GM18526 (cell line): ENCODE measurements around the gene DNAJC18.

ENCODE experiments used
- POLR2A ChIP-seq: IDR thresholded peaks from 3 replicates; pipeline ENCODE4 v1.6.1; 2011; ENCODE audit not compliant: insufficient read length; ENCODE audit errors: extremely low read depth

Gene DNAJC18

GRCh38 chr5:139446956-139447779 is 7.8 kb upstream of the DNAJC18 start:
- no peak for TF ChIP-seq POLR2A

- TF ChIP-seq POLR2A, result no peak
Observed at GRCh38 chr5:139445325-139446170, 6.2 kb upstream of the DNAJC18 start.

GRCh38 chr5:139443831-139444453 is 4.6 kb upstream of the DNAJC18 start:
- TF ChIP-seq POLR2A, result no peak

DNA sequence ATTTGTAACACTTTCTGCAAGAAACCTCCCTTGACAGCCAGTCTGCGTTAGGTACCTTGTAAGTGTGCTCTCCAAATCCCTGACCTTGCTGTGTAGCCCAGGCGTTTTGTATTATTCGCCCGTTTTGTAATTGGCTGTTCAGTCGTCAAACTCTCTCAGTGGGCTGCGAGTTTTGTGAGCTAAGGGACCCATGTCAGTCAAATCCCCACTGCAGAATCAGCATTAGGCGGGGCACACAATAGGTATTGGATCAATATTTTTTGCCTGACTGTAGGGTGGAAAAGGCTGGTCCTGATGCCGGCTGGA is 665 bp downstream of the DNAJC18 start:
- no peak for TF ChIP-seq POLR2A

- no peak for TF ChIP-seq POLR2A
Observed at GRCh38 chr5:139435676-139436075, 3.6 kb downstream of the DNAJC18 start.

GRCh38 chr5:139431706-139432105 is 7.6 kb downstream of the DNAJC18 start:
- no peak for TF ChIP-seq POLR2A

DNA sequence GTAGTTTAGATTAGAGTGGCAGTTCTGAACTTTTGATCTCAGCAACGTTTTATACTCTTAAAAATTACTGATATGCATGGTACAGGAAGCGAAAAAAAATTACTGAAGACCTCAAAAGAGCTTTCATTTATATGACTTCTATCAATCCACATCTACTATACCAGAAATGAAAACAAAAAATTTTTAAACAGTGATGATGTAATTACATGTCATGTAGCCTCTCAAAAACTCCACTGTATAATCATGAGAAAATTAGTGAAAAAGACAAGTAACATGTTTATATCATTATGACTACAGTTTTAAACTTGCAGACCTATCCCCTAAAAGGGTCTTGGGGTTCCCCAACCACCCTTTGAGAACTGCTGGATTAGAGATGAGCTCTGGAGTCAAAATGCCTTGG is 9.3 kb downstream of the DNAJC18 start:
- no peak for TF ChIP-seq POLR2A

DNA sequence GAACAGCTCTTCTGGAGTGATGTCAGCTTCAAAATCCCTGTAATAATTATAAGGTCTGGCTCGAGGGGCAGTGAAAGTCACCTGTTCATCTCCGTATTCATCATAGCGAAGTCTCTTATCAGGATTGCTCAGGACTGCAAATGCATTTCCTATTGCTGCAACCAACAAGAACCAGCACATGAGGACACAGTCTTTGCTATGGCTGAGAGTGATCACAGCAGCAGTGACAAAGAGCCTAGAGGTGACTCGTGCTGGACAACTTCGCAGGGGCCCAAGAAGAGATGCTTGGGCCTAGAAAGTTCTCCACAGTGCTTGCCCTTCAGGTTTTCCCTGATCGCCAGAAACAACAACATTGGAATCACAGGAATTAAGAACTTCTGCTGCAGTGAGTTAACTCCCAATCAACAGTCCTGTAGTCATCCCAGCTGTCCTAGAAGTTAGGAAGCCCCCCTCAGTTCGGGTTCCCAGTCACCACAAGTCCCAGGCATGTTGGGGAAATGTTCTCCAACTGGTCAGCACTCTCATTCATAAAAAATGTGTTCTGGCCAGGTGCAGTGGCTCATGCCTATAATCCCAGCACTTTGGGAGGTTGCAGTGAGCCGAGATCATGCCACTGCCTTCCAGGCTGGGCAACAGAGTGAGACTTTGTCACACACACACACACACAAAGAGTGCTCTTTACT is 13.0 kb downstream of the DNAJC18 start:
- no peak for TF ChIP-seq POLR2A

DNA sequence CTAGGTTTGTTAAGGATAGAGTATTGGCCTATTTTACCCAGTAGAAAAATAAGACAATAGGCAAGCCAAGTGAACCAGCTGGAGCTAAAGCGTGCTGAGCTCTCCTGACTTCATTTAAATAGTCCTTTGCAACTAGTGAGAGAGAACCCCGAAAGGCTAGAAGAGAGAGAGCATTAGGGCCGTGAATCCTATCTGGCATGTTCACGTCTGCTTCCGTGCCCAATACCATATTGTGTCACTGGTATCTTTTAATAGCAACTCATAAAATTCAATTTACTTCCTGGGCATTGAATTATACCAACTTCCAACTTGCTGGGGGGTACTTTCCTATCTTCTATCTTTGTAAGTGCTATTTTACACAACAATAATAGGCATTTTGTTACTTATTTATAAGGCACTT is 13.8 kb downstream of the DNAJC18 start:
- no peak for TF ChIP-seq POLR2A

DNA sequence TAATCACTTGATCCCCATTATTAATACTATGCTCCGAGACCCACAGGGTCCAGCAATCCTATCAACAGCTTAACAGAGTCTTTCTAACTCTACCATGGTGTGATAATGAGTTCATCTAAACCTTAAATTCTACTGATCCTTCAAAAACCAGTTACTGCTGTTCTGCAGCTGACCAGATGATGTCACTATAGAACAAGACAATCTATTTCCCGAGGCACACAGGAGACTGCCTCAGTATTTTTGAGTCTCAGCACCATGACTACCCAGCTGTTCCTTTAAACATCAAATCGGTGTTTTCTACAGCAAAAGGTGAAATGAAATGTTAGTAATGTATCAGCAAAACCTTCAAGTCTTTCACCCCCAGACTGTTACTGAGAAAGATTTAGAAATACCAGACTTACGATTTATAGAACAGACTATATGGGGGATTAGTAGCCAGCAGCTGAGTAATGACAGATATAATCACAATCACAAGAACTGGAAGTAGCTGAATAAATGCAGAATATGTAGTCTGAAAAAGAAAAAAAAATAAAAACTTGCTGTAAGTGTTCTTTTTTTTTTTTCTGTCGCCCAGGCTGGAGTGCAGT is 16.9 kb downstream of the DNAJC18 start:
- no peak for TF ChIP-seq POLR2A

DNA sequence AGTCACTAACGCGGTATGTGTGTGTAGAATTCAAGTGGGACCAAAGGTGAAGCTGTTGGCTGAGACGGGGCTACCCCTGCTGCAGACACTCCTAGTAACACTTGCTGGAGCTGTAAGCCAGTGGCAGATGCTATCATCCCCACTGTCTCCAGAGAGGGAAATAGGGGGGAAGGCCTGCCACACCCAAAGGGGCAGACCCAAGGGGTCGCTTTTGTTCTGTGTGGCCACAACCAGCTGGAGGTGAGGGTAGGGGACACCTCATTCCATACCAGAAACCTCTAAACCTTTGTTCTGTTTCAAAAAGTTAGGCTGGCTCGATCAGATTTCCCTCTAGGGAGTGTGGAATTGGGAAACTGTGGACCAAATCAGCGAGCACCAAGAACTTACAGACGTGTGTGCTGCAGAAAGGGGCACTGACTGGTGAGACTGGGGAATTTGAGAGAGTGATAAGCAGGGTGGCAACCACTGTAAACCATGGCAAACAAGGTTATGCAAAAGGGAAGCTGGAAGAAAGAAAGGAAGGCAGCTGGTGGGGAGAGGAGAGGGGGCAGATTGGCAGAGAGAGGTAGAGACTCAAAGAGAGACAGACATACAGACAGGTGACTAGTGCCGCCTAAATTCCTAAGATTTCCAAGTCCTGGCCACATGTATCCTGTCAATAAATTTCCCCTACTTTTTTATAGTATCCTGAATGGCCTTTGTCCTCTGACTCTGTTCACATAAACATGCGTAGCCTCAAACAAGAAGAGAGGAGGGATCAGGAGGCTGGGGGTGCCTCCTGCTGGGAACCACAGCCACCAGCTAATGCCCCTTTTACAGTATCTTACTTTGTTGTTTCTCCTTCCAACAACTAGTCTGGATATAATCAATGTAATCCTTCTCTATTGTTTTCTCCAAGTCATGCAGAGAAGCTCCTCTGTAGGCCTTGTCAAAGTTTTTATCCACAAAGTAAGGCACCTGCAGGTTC is 19.8 kb downstream of the DNAJC18 start:
- no peak for TF ChIP-seq POLR2A

- no peak for TF ChIP-seq POLR2A
Observed at GRCh38 chr5:139418793-139419192, 20.5 kb downstream of the DNAJC18 start.

DNA sequence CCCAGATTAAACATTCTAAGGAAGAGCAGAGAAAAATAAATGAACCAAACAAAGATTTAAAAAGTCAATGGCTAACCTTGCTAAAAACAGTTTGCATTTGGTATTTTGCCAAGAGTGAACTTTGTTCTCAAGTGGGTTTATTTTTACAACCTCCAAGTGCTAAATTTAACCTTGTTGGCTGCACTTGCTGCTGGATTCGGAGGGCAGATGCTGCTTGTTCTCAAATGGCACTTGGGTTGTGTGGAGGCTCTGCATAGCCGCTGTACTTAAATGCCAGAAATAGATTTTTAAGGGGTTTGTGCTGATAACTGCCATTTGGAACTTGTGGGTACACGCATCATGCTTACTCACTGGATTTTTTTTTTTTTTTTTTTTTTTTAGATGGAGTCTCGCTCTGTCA is 22.1 kb downstream of the DNAJC18 start:
- TF ChIP-seq POLR2A, result no peak

DNA sequence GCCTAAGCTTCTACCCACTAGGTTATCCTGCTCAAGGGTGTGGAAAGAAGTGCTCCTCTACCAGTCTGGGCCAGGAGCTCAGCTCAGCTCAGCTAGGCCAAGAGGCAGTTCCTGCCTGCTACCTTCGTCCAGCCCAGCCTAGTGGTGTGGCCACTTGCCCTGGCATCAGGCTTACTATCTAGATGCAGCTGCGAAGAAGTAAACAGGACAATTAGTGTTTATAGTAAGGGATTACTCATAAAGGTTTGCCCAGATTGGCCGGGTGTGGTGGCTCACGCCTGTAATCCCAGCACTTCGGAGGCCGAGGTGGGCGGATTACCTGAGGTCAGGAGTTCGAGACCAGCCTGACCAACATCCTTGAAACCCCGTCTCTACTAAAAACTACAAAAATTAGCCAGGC is 22.7 kb downstream of the DNAJC18 start:
- no peak for TF ChIP-seq POLR2A
